Measurements from ENCODE around the gene TNFRSF8. TPM values are rescaled to one million over a fixed set of nuclear protein-coding genes. Genes with fewer than 3 reads are reported as not detected.

TNFRSF8 gene
- total RNA-seq, 1 experiment from 2014 or later = 20.8 TPM

DNA sequence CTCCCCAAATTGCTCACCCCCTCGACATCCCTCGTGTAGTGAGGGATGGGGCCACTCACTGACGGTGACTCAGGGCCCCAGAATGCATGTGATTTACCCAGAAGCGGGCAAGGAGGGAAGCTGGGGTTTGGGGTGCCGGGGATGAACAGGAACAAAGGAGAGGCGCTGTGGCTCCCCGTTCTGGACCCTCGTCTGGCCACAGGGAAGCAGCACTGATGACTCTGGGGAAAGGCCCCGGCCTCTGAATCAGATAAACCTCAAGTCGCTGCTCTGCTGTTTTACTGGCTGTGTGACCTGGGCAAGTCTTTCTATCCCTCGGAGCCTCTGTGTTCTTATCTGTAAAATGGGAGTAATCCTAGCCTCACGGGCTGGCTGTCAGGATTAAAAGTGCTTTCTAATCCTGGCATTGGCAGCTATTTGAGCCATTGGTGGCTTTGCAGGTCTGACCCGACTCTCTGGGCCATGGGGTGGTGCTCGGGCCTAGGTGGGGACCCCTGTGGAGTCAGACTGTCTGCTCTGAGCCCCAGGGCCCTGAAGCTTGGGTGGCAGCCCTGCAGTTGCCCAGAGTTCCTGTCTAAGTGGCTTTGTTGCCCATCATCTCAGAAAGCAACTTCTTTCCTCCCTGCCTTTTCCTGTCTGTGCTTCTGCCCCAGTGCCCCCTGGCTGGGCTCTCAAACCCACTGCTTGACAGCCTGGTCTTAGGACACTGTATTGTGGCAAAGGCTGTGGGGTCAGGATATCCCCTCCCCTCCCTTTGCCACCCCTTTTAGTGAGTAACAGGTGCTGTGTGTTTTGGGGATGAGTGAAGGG is 109.1 kb downstream of the TNFRSF8 start:
- H3K4me1 Mint-ChIP-seq = peaks cover 28% of the 10 kb centered on the region
- DNase-seq (ENCODE audit: low spot score) (no peak), ATAC-seq (no peak)
- ChIA-PET CTCF (interaction anchor here (0.6 kb wide), 1 partner anchor 24 kb away, joined by 3 read pairs; no protein-coding TSS in a partner anchor), POLR2A (no interaction called here)
- H3K4me3 Mint-ChIP-seq = no peak overlapping the region
- peaks cover 23% of the 10 kb centered on the region for H3K27me3 Mint-ChIP-seq (ENCODE audit: low read depth)
- TF ChIP-seq, protein P1, sequence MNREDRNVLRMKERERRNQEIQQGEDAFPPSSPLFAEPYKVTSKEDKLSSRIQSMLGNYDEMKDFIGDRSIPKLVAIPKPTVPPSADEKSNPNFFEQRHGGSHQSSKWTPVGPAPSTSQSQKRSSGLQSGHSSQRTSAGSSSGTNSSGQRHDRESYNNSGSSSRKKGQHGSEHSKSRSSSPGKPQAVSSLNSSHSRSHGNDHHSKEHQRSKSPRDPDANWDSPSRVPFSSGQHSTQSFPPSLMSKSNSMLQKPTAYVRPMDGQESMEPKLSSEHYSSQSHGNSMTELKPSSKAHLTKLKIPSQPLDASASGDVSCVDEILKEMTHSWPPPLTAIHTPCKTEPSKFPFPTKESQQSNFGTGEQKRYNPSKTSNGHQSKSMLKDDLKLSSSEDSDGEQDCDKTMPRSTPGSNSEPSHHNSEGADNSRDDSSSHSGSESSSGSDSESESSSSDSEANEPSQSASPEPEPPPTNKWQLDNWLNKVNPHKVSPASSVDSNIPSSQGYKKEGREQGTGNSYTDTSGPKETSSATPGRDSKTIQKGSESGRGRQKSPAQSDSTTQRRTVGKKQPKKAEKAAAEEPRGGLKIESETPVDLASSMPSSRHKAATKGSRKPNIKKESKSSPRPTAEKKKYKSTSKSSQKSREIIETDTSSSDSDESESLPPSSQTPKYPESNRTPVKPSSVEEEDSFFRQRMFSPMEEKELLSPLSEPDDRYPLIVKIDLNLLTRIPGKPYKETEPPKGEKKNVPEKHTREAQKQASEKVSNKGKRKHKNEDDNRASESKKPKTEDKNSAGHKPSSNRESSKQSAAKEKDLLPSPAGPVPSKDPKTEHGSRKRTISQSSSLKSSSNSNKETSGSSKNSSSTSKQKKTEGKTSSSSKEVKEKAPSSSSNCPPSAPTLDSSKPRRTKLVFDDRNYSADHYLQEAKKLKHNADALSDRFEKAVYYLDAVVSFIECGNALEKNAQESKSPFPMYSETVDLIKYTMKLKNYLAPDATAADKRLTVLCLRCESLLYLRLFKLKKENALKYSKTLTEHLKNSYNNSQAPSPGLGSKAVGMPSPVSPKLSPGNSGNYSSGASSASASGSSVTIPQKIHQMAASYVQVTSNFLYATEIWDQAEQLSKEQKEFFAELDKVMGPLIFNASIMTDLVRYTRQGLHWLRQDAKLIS (CRISPR knock-in tag; IDR thresholded peaks at IDR 0.05; ENCODE audit: borderline replicate concordance) = no peak
- no peak overlapping the region for H3K27ac Mint-ChIP-seq
- no peaks in the 10 kb centered on the region for H3K9me3 Mint-ChIP-seq
- H3K36me3 Mint-ChIP-seq = no peaks in the 10 kb centered on the region

DNA sequence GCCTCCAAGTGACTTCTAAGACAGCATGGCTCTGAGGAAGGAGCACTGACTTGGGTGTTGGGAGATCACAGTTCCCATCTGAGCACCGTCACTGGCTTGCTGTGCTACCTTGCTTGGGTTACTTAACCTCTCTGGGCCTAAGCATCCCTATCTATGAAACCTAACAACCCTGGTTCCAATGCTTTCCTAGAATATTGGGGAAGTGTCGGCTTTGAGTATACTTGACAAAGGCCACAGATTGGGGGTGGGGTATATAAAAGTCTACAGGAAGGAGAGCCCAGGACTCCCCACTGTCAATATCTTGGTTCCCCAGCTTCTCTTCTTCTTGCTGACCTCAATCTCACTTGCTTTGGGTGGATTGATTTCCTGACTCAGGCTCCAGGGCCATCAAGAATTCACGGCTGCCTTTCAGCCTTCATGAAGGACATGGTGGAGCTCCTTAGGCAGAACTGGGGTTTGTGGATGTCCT is 110.0 kb downstream of the TNFRSF8 start:
- H3K4me1 Mint-ChIP-seq = peaks cover 29% of the 10 kb centered on the region
- CTCF ChIA-PET = no interaction called here
- ATAC-seq = no peak

DNA sequence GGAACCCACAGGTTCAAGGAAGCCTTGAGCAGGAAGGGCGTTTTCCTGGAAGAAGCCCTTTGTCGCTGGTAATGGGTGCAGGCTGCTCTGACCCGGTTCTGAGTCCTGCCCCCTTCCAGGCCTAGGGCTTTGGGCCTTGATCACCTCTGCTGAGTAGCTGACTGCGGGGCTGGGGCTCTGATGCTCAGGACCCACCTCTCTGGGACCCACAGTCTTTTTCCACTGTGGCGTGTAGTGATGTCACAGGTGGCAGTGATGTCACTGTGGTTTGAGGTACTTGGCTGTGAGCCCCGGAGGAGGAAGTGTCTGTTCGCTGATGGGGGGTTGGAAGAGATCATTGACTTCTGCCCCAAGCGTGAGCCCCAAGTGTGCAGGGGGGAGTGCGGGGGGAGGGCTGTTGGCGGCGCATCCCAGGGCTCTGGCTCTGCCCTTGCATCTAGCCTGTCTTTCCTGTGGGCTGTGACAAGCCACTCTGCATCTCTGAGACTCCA is 110.6 kb downstream of the TNFRSF8 start:
- ChIA-PET CTCF (interaction anchor here (0.5 to 2.0 kb wide), 3 partner anchors 23 to 443 kb away, joined by 3 to 8 read pairs (median 7); no protein-coding TSS in a partner anchor), POLR2A (no interaction called here)
- DNase-seq (ENCODE audit: low spot score) (no peak), ATAC-seq (no peak)
- Mint-ChIP-seq H3K9me3 (no peaks in the 10 kb centered on the region), H3K4me1 (peaks cover 29% of the 10 kb centered on the region), H3K36me3 (no peaks in the 10 kb centered on the region), H3K27me3 (ENCODE audit: low read depth) (peaks cover 10% of the 10 kb centered on the region), H3K4me3 (no peak overlapping the region), H3K27ac (no peak overlapping the region)
- TF ChIP-seq SOX15 (CRISPR knock-in tag; IDR thresholded peaks at IDR 0.05) (no peak), CBFB (CRISPR knock-in tag; IDR thresholded peaks at IDR 0.05; ENCODE audit: low read depth) (no peak), OVOL2 (CRISPR knock-in tag; IDR thresholded peaks at IDR 0.05; ENCODE audit: borderline replicate concordance) (no peak), SMAD3 (CRISPR knock-in tag; IDR thresholded peaks at IDR 0.05; ENCODE audit: borderline replicate concordance) (no peak), MYBL2 (CRISPR knock-in tag; IDR thresholded peaks at IDR 0.05) (no peak), NFYB (CRISPR knock-in tag; conservative IDR thresholded peaks at IDR 0.05; ENCODE audit: low read depth) (no peak), HMGA2 (CRISPR knock-in tag; IDR thresholded peaks at IDR 0.05) (no peak), SP1 (CRISPR knock-in tag; conservative IDR thresholded peaks at IDR 0.05) (no peak), ZNF121 (CRISPR knock-in tag; IDR thresholded peaks at IDR 0.05) (no peak)
- TF ChIP-seq, protein P2, sequence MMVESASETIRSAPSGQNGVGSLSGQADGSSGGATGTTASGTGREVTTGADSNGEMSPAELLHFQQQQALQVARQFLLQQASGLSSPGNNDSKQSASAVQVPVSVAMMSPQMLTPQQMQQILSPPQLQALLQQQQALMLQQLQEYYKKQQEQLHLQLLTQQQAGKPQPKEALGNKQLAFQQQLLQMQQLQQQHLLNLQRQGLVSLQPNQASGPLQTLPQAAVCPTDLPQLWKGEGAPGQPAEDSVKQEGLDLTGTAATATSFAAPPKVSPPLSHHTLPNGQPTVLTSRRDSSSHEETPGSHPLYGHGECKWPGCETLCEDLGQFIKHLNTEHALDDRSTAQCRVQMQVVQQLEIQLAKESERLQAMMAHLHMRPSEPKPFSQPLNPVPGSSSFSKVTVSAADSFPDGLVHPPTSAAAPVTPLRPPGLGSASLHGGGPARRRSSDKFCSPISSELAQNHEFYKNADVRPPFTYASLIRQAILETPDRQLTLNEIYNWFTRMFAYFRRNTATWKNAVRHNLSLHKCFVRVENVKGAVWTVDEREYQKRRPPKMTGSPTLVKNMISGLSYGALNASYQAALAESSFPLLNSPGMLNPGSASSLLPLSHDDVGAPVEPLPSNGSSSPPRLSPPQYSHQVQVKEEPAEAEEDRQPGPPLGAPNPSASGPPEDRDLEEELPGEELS (CRISPR knock-in tag; IDR thresholded peaks at IDR 0.05) = no peak
- TF ChIP-seq, protein P3, sequence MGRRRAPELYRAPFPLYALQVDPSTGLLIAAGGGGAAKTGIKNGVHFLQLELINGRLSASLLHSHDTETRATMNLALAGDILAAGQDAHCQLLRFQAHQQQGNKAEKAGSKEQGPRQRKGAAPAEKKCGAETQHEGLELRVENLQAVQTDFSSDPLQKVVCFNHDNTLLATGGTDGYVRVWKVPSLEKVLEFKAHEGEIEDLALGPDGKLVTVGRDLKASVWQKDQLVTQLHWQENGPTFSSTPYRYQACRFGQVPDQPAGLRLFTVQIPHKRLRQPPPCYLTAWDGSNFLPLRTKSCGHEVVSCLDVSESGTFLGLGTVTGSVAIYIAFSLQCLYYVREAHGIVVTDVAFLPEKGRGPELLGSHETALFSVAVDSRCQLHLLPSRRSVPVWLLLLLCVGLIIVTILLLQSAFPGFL (CRISPR knock-in tag; IDR thresholded peaks at IDR 0.05; ENCODE audit: borderline replicate concordance) = no peak
- TF ChIP-seq, protein P4, sequence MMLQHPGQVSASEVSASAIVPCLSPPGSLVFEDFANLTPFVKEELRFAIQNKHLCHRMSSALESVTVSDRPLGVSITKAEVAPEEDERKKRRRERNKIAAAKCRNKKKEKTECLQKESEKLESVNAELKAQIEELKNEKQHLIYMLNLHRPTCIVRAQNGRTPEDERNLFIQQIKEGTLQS (CRISPR knock-in tag; conservative IDR thresholded peaks at IDR 0.05) = no peak
- TF ChIP-seq, protein P5, sequence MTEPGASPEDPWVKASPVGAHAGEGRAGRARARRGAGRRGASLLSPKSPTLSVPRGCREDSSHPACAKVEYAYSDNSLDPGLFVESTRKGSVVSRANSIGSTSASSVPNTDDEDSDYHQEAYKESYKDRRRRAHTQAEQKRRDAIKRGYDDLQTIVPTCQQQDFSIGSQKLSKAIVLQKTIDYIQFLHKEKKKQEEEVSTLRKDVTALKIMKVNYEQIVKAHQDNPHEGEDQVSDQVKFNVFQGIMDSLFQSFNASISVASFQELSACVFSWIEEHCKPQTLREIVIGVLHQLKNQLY (CRISPR knock-in tag; IDR thresholded peaks at IDR 0.05) = no peak

More for the DNA sequence above, 110.0 kb downstream of the TNFRSF8 start:
- H3K9me3 Mint-ChIP-seq = no peaks in the 10 kb centered on the region
- no peak for TF ChIP-seq NFYB (CRISPR knock-in tag; conservative IDR thresholded peaks at IDR 0.05; ENCODE audit: low read depth)
- no peak for TF ChIP-seq ZNF396 (CRISPR knock-in tag; IDR thresholded peaks at IDR 0.05; ENCODE audit: borderline replicate concordance)
- TF ChIP-seq, protein P6, sequence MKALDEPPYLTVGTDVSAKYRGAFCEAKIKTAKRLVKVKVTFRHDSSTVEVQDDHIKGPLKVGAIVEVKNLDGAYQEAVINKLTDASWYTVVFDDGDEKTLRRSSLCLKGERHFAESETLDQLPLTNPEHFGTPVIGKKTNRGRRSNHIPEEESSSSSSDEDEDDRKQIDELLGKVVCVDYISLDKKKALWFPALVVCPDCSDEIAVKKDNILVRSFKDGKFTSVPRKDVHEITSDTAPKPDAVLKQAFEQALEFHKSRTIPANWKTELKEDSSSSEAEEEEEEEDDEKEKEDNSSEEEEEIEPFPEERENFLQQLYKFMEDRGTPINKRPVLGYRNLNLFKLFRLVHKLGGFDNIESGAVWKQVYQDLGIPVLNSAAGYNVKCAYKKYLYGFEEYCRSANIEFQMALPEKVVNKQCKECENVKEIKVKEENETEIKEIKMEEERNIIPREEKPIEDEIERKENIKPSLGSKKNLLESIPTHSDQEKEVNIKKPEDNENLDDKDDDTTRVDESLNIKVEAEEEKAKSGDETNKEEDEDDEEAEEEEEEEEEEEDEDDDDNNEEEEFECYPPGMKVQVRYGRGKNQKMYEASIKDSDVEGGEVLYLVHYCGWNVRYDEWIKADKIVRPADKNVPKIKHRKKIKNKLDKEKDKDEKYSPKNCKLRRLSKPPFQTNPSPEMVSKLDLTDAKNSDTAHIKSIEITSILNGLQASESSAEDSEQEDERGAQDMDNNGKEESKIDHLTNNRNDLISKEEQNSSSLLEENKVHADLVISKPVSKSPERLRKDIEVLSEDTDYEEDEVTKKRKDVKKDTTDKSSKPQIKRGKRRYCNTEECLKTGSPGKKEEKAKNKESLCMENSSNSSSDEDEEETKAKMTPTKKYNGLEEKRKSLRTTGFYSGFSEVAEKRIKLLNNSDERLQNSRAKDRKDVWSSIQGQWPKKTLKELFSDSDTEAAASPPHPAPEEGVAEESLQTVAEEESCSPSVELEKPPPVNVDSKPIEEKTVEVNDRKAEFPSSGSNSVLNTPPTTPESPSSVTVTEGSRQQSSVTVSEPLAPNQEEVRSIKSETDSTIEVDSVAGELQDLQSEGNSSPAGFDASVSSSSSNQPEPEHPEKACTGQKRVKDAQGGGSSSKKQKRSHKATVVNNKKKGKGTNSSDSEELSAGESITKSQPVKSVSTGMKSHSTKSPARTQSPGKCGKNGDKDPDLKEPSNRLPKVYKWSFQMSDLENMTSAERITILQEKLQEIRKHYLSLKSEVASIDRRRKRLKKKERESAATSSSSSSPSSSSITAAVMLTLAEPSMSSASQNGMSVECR (CRISPR knock-in tag; IDR thresholded peaks at IDR 0.05; ENCODE audit: borderline replicate concordance) = no peak
- no peak overlapping the region for H3K27ac Mint-ChIP-seq
- H3K4me3 Mint-ChIP-seq = no peak overlapping the region
- H3K36me3 Mint-ChIP-seq = no peaks in the 10 kb centered on the region
- no peak for DNase-seq (ENCODE audit: low spot score)
- POLR2A ChIA-PET = no interaction called here
- H3K27me3 Mint-ChIP-seq (ENCODE audit: low read depth) = peaks cover 14% of the 10 kb centered on the region
